Natural killer cell (primary cell): ENCODE results near the gene CERK. TPM values are rescaled to one million over a fixed set of nuclear protein-coding genes. Genes with fewer than 3 reads are reported as not detected.

Experiments
- ATAC-seq, 3 donors: fragments of 150-1000 bp in 2 of 3; fragments of 200-7000 bp in 1 of 3; cut with Tn5 transposase; 1 replicate in 1 of 3; 2 replicates in 2 of 3; pipeline ENCODE4 v1.10.0; 2021; ENCODE audit warnings: mild to moderate bottlenecking in 2 of 3, moderate library complexity in 2 of 3
- DNase-seq, 2 donors: peaks; one replicate each; pipeline versions ENCODE4 v3.0.0 to v3.0.0-alpha.2; 2013 to 2021; ENCODE audit warnings: mixed read lengths in 1 of 2
- H3K27ac ChIP-seq: one replicate; pipeline ENCODE4 v1.5.1; 2013; ENCODE audit warnings: mild to moderate bottlenecking, low read length
- H3K27me3 ChIP-seq: one replicate; pipeline ENCODE4 v1.6.1; 2013; ENCODE audit warnings: low read length; ENCODE audit not compliant: control insufficient read depth, insufficient read depth
- H3K36me3 ChIP-seq: one replicate; pipeline ENCODE4 v1.6.1; 2013; ENCODE audit warnings: low read length; ENCODE audit not compliant: control insufficient read depth, insufficient read depth
- H3K4me1 ChIP-seq: one replicate; pipeline ENCODE4 v1.6.1; 2013; ENCODE audit warnings: low read length; ENCODE audit not compliant: control insufficient read depth, insufficient read depth
- H3K4me3 ChIP-seq: one replicate; pipeline ENCODE4 v1.5.1; 2013; ENCODE audit warnings: low read length
- H3K9me3 ChIP-seq: one replicate; pipeline ENCODE4 v1.6.1; 2013; ENCODE audit warnings: low read length; ENCODE audit not compliant: control insufficient read depth, insufficient read depth
- H3K27ac Mint-ChIP-seq, 2 donors: one replicate each; pipeline ENCODE4 v1.8.0; 2022; ENCODE audit warnings: mild to moderate bottlenecking in 2 of 2, mixed read lengths in 2 of 2, moderate library complexity in 1 of 2
- H3K27me3 Mint-ChIP-seq, 2 donors: one replicate each; pipeline ENCODE4 v1.8.0; 2022; ENCODE audit warnings: low read depth in 2 of 2, mixed read lengths in 2 of 2
- H3K36me3 Mint-ChIP-seq: one replicate; pipeline ENCODE4 v1.8.0; 2022; ENCODE audit warnings: mixed read lengths
- H3K4me1 Mint-ChIP-seq, 2 donors: one replicate each; pipeline ENCODE4 v1.8.0; 2022; ENCODE audit warnings: mixed read lengths in 2 of 2
- H3K4me3 Mint-ChIP-seq: one replicate; pipeline ENCODE4 v1.8.0; 2022; ENCODE audit warnings: mild to moderate bottlenecking, moderate library complexity, mixed read lengths
- H3K9me3 Mint-ChIP-seq, 2 donors: one replicate each; pipeline ENCODE4 v1.8.0; 2022; ENCODE audit warnings: mixed read lengths in 2 of 2
- CTCF ChIP-seq: fragments of 200-600 bp; IDR thresholded peaks from one replicate; pipeline ENCODE4 v1.8.0; 2022; ENCODE audit warnings: antibody characterized with exemption
- WGBS: methylation state at CpG from one replicate; pipeline ENCODE4 v1.1.7; 2013; ENCODE audit warnings: missing lambda C conversion rate; ENCODE audit not compliant: insufficient coverage; 5-methylcytosine and 5-hydroxymethylcytosine counted together
- intact Hi-C: fragments of 100-400 bp; cut with micrococcal nuclease; formaldehyde crosslinking; loops from one replicate; pipeline ENCODE4 v1.14.2; 2022
- total RNA-seq, 4 donors: library from RNA; stranded (reverse); fragments of 120-200 nt in 1 of 4; gene quantifications; one replicate each; pipeline versions ENCODE4 v1.2.3 to v1.2.4, GENCODE V29; 2013 to 2022

The CERK gene
- total RNA-seq, 3 donors from 2014 or later (not counting 1 experiment from before 2014, with no cell fraction given): 50.0 to 71.2 (median 55.6) TPM

- Histone ChIP-seq H3K27me3 (no peaks in the 10 kb centered on the region), H3K9me3 (no peaks in the 10 kb centered on the region), H3K36me3 (peaks cover 36% of the 10 kb centered on the region), H3K4me3 (no peak overlapping the region), H3K4me1 (peaks cover 1% of the 10 kb centered on the region), H3K27ac (no peak overlapping the region)
- no peak for TF ChIP-seq CTCF
- intact Hi-C loops: no loop called here
- peaks cover 7% of the 10 kb centered on the region for H3K36me3 Mint-ChIP-seq
- H3K27ac Mint-ChIP-seq: peak overlapping the region; percentile 14 to 53
- WGBS: 94% methylated on average over 16 of the region's 16 CpGs
- H3K4me1 Mint-ChIP-seq: peaks cover 13 to 21% of the 10 kb centered on the region in 2 donors
- H3K4me3 Mint-ChIP-seq: no peak overlapping the region
- DNase-seq: no peak
- no peaks in the 10 kb centered on the region for H3K9me3 Mint-ChIP-seq
- no peak for ATAC-seq
- H3K27me3 Mint-ChIP-seq: no peaks in the 10 kb centered on the region
These were observed 16.5 kb downstream of the CERK start for GRCh38 chr22:46721501-46722085.

- Histone ChIP-seq H3K36me3 (peaks cover 41% of the 10 kb centered on the region), H3K27ac (no peak overlapping the region), H3K4me3 (no peak overlapping the region), H3K9me3 (no peaks in the 10 kb centered on the region), H3K4me1 (no peaks in the 10 kb centered on the region), H3K27me3 (no peaks in the 10 kb centered on the region)
- Mint-ChIP-seq H3K4me1 (peaks cover 13% of the 10 kb centered on the region in 2 donors), H3K27me3 (no peaks in the 10 kb centered on the region), H3K4me3 (no peak overlapping the region), H3K9me3 (no peaks in the 10 kb centered on the region), H3K36me3 (peaks cover 7% of the 10 kb centered on the region), H3K27ac (no peak overlapping the region)
- 93% methylated on average over 11 of the region's 11 CpGs for WGBS
- ATAC-seq: no peak
- TF ChIP-seq CTCF: no peak
- no peak for DNase-seq
- intact Hi-C loops: no loop called here
These were observed 18.1 kb downstream of the CERK start for GRCh38 chr22:46719921-46720320.

GRCh38 chr22:46714550-46714949 is 23.5 kb downstream of the CERK start:
- Histone ChIP-seq H3K36me3 (peaks cover 63% of the 10 kb centered on the region), H3K4me1 (no peaks in the 10 kb centered on the region), H3K4me3 (no peak overlapping the region), H3K9me3 (no peaks in the 10 kb centered on the region), H3K27me3 (no peaks in the 10 kb centered on the region), H3K27ac (no peak overlapping the region)
- peak overlapping the region in 1 of 2 donors; percentile 61 for H3K27ac Mint-ChIP-seq
- intact Hi-C loops: no loop called here
- H3K36me3 Mint-ChIP-seq: peaks cover 11% of the 10 kb centered on the region
- H3K4me1 Mint-ChIP-seq: peaks cover 4 to 5% of the 10 kb centered on the region in 2 donors
- H3K27me3 Mint-ChIP-seq: no peaks in the 10 kb centered on the region
- DNase-seq (no peak), ATAC-seq (no peak)
- no peak overlapping the region for H3K4me3 Mint-ChIP-seq
- TF ChIP-seq CTCF: no peak
- no peaks in the 10 kb centered on the region for H3K9me3 Mint-ChIP-seq
- 90% methylated on average over 4 of the region's 4 CpGs for WGBS

GRCh38 chr22:46712288-46712687 is 25.8 kb downstream of the CERK start:
- Mint-ChIP-seq H3K27ac (peak overlapping the region in 1 of 2 donors; percentile 30), H3K36me3 (peaks cover 8% of the 10 kb centered on the region), H3K9me3 (no peaks in the 10 kb centered on the region)

More at GRCh38 chr22:46712288-46712687, 25.8 kb downstream of the CERK start:
- Mint-ChIP-seq H3K4me3 (no peak overlapping the region), H3K27me3 (no peaks in the 10 kb centered on the region), H3K4me1 (peaks cover 0 to 4% of the 10 kb centered on the region in 2 donors)
- Histone ChIP-seq H3K4me1 (no peaks in the 10 kb centered on the region), H3K4me3 (no peak overlapping the region), H3K36me3 (peaks cover 68% of the 10 kb centered on the region), H3K27me3 (no peaks in the 10 kb centered on the region), H3K9me3 (no peaks in the 10 kb centered on the region), H3K27ac (no peak overlapping the region)
- 95% methylated on average over 8 of the region's 8 CpGs for WGBS
- intact Hi-C loops: no loop called here
- ATAC-seq: no peak
- no peak for DNase-seq
- no peak for TF ChIP-seq CTCF
